ENCODE data around the gene IL5RA. TPM values are rescaled to one million over a fixed set of nuclear protein-coding genes. Genes with fewer than 3 reads are reported as not detected.

IL5RA gene
- total RNA-seq, 2 experiments from 2014 or later, result not detected

GRCh38 chr3:3126477-3127431, 16.6 kb upstream of the IL5RA start, which contains the start of gene TRNT1:
TRNT1 (plus strand) TSS chr3:3126940; CDS start chr3:3129041, 2,101 bp downstream.
- H3K9me3 Mint-ChIP-seq, result no peaks in the 10 kb centered on the region
- no peaks in the 10 kb centered on the region for H3K27me3 Mint-ChIP-seq
- peaks cover 37% of the 10 kb centered on the region for H3K4me1 Mint-ChIP-seq
- POLR2A ChIA-PET, result no interaction called here
- peak within 1 kb of the TSS; percentile 97 for H3K4me3 Mint-ChIP-seq
- DNase-seq, result peak; percentile 95
- H3K27ac Mint-ChIP-seq, result peak within 1 kb of the TSS; percentile 98
- CTCF ChIA-PET, result no interaction called here
- peaks cover 33% of the 10 kb centered on the region for H3K36me3 Mint-ChIP-seq (ENCODE audit: low read depth)

GRCh38 chr3:3125977-3126376, 15.8 kb upstream of the IL5RA start:
- ChIA-PET POLR2A (no interaction called here), CTCF (no interaction called here)
- H3K4me1 Mint-ChIP-seq, result peaks cover 35% of the 10 kb centered on the region
- H3K36me3 Mint-ChIP-seq (ENCODE audit: low read depth), result peaks cover 28% of the 10 kb centered on the region
- no peak for DNase-seq
- H3K4me3 Mint-ChIP-seq, result peak overlapping the region; percentile 97
- no peaks in the 10 kb centered on the region for H3K27me3 Mint-ChIP-seq
- H3K9me3 Mint-ChIP-seq, result no peaks in the 10 kb centered on the region
- peak overlapping the region; percentile 98 for H3K27ac Mint-ChIP-seq

- POLR2A ChIA-PET, result interaction anchor here (0.7 kb wide), 1 partner anchor 250 kb away, joined by 5 read pairs; no protein-coding TSS in a partner anchor
- no peaks in the 10 kb centered on the region for H3K27me3 Mint-ChIP-seq
- H3K27ac Mint-ChIP-seq, result no peak overlapping the region
- no peaks in the 10 kb centered on the region for H3K36me3 Mint-ChIP-seq (ENCODE audit: low read depth)
- H3K4me3 Mint-ChIP-seq, result no peak overlapping the region
- CTCF ChIA-PET, result no interaction called here
- peaks cover 2% of the 10 kb centered on the region for H3K4me1 Mint-ChIP-seq
- no peak for DNase-seq
- H3K9me3 Mint-ChIP-seq, result no peaks in the 10 kb centered on the region
Measured at GRCh38 chr3:3119393-3119851, 9.2 kb upstream of the IL5RA start.

- Mint-ChIP-seq H3K4me3 (no peak overlapping the region), H3K27me3 (no peaks in the 10 kb centered on the region), H3K27ac (no peak overlapping the region), H3K36me3 (ENCODE audit: low read depth) (no peaks in the 10 kb centered on the region), H3K9me3 (no peaks in the 10 kb centered on the region), H3K4me1 (peaks cover 2% of the 10 kb centered on the region)
- no peak for DNase-seq
- ChIA-PET POLR2A (no interaction called here), CTCF (no interaction called here)
Measured at GRCh38 chr3:3117651-3118050, 7.5 kb upstream of the IL5RA start.

GRCh38 chr3:3113042-3113709, 3.0 kb upstream of the IL5RA start:
- Mint-ChIP-seq H3K27me3 (peaks cover 2% of the 10 kb centered on the region), H3K4me3 (no peak overlapping the region), H3K9me3 (no peaks in the 10 kb centered on the region), H3K36me3 (ENCODE audit: low read depth) (no peaks in the 10 kb centered on the region), H3K27ac (no peak overlapping the region), H3K4me1 (no peaks in the 10 kb centered on the region)
- CTCF ChIA-PET, result no interaction called here
- POLR2A ChIA-PET, result no interaction called here
- DNase-seq, result no peak

- POLR2A ChIA-PET, result no interaction called here
- Mint-ChIP-seq H3K27ac (no peak overlapping the region), H3K9me3 (no peaks in the 10 kb centered on the region)
Measured at GRCh38 chr3:3110749-3111361, 681 bp upstream of the IL5RA start.

GRCh38 chr3:3109407-3110298, 521 bp downstream of the IL5RA start:
- no peak overlapping the region for H3K27ac Mint-ChIP-seq
- DNase-seq, result no peak
- CTCF ChIA-PET, result no interaction called here
- no peak overlapping the region for H3K4me3 Mint-ChIP-seq
- POLR2A ChIA-PET, result no interaction called here
- no peaks in the 10 kb centered on the region for H3K4me1 Mint-ChIP-seq
- H3K9me3 Mint-ChIP-seq, result no peaks in the 10 kb centered on the region
- no peaks in the 10 kb centered on the region for H3K36me3 Mint-ChIP-seq (ENCODE audit: low read depth)
- H3K27me3 Mint-ChIP-seq, result peaks cover 10% of the 10 kb centered on the region

More at GRCh38 chr3:3110749-3111361, 681 bp upstream of the IL5RA start:
- H3K4me1 Mint-ChIP-seq, result no peaks in the 10 kb centered on the region
- CTCF ChIA-PET, result no interaction called here
- no peaks in the 10 kb centered on the region for H3K36me3 Mint-ChIP-seq (ENCODE audit: low read depth)
- DNase-seq, result no peak
- H3K27me3 Mint-ChIP-seq, result peaks cover 8% of the 10 kb centered on the region
- H3K4me3 Mint-ChIP-seq, result no peak overlapping the region

GRCh38 chr3:3107858-3108257, 2.3 kb downstream of the IL5RA start:
- Mint-ChIP-seq H3K27me3 (peaks cover 10% of the 10 kb centered on the region), H3K4me3 (no peak overlapping the region), H3K27ac (no peak overlapping the region), H3K36me3 (ENCODE audit: low read depth) (no peaks in the 10 kb centered on the region), H3K4me1 (no peaks in the 10 kb centered on the region), H3K9me3 (no peaks in the 10 kb centered on the region)
- no peak for DNase-seq
- CTCF ChIA-PET, result no interaction called here
- POLR2A ChIA-PET, result no interaction called here

GRCh38 chr3:3107181-3107580, 3.0 kb downstream of the IL5RA start:
- H3K9me3 Mint-ChIP-seq, result no peaks in the 10 kb centered on the region
- peaks cover 10% of the 10 kb centered on the region for H3K27me3 Mint-ChIP-seq
- no peaks in the 10 kb centered on the region for H3K36me3 Mint-ChIP-seq (ENCODE audit: low read depth)
- H3K4me1 Mint-ChIP-seq, result no peaks in the 10 kb centered on the region
- DNase-seq, result no peak
- POLR2A ChIA-PET, result no interaction called here
- no peak overlapping the region for H3K27ac Mint-ChIP-seq
- CTCF ChIA-PET, result no interaction called here
- H3K4me3 Mint-ChIP-seq, result no peak overlapping the region

- Mint-ChIP-seq H3K4me3 (no peak overlapping the region), H3K9me3 (no peaks in the 10 kb centered on the region), H3K4me1 (no peaks in the 10 kb centered on the region), H3K27ac (no peak overlapping the region), H3K27me3 (peaks cover 10% of the 10 kb centered on the region), H3K36me3 (ENCODE audit: low read depth) (no peaks in the 10 kb centered on the region)
- POLR2A ChIA-PET, result no interaction called here
- CTCF ChIA-PET, result no interaction called here
- DNase-seq, result no peak
Measured at GRCh38 chr3:3105815-3106214, 4.4 kb downstream of the IL5RA start.

GRCh38 chr3:3105246-3105645, 4.9 kb downstream of the IL5RA start:
- no peaks in the 10 kb centered on the region for H3K36me3 Mint-ChIP-seq (ENCODE audit: low read depth)
- CTCF ChIA-PET, result no interaction called here
- H3K27ac Mint-ChIP-seq, result no peak overlapping the region
- peaks cover 10% of the 10 kb centered on the region for H3K27me3 Mint-ChIP-seq
- H3K4me1 Mint-ChIP-seq, result no peaks in the 10 kb centered on the region
- no peaks in the 10 kb centered on the region for H3K9me3 Mint-ChIP-seq
- POLR2A ChIA-PET, result no interaction called here
- H3K4me3 Mint-ChIP-seq, result no peak overlapping the region
- DNase-seq, result no peak

GRCh38 chr3:3102751-3103150, 7.4 kb downstream of the IL5RA start:
- Mint-ChIP-seq H3K4me1 (no peaks in the 10 kb centered on the region), H3K9me3 (no peaks in the 10 kb centered on the region), H3K36me3 (ENCODE audit: low read depth) (no peaks in the 10 kb centered on the region), H3K4me3 (no peak overlapping the region), H3K27me3 (peaks cover 8% of the 10 kb centered on the region), H3K27ac (no peak overlapping the region)
- POLR2A ChIA-PET, result no interaction called here
- CTCF ChIA-PET, result no interaction called here
- DNase-seq, result no peak
